Skin epidermis (tissue), 12 donors: ENCODE data around the gene VTCN1.
A peak's percentile ranks its signal among the peaks of the same experiment; 100 is the strongest.
"Not testable (repeated sequence)": the region's sequence is repeated elsewhere in the genome, so short reads cannot be mapped to it uniquely, and the experiment has no call there.

ENCODE experiments used
- H3K27ac ChIP-seq, 21 experiments: fragments of 200-600 bp; sonication (generic) in 11 of 21; one replicate each; pipeline ENCODE4 v1.5.0; 2020; ENCODE audit warnings: mild to moderate bottlenecking in 3 of 21, inconsistent platforms in 2 of 21, moderate library complexity in 2 of 21
- H3K4me3 ChIP-seq, 7 experiments: fragments of 200-600 bp; sonication (generic) in 2 of 7; one replicate each; pipeline ENCODE4 v1.5.0; 2020; ENCODE audit warnings: inconsistent platforms in 2 of 7, mild to moderate bottlenecking in 2 of 7, moderate library complexity in 1 of 7

Gene VTCN1

GRCh38 chr1:117136749-117137148 lies 74.0 kb downstream of the VTCN1 start:
- Histone ChIP-seq H3K4me3 (no peak overlapping the region), H3K27ac (no peak overlapping the region)

GRCh38 chr1:117135329-117135728 lies 75.4 kb downstream of the VTCN1 start:
- Histone ChIP-seq H3K4me3 (no peak overlapping the region), H3K27ac (no peak overlapping the region)

- Histone ChIP-seq H3K27ac (no peak overlapping the region), H3K4me3 (no peak overlapping the region)
These were observed 80.2 kb downstream of the VTCN1 start for GRCh38 chr1:117130526-117130925.

GRCh38 chr1:117128323-117129079 lies 82.2 kb downstream of the VTCN1 start:
- no peak overlapping the region for H3K4me3 ChIP-seq
- H3K27ac ChIP-seq = no peak overlapping the region

- no peak overlapping the region for H3K27ac ChIP-seq
- H3K4me3 ChIP-seq = no peak overlapping the region
These were observed 82.9 kb downstream of the VTCN1 start for GRCh38 chr1:117127795-117128194.

GRCh38 chr1:117124661-117125060 lies 86.1 kb downstream of the VTCN1 start:
- H3K4me3 ChIP-seq = no peak overlapping the region
- no peak overlapping the region for H3K27ac ChIP-seq

- no peak overlapping the region for H3K4me3 ChIP-seq
- H3K27ac ChIP-seq = no peak overlapping the region
These were observed 87.5 kb downstream of the VTCN1 start for GRCh38 chr1:117123274-117123673.

GRCh38 chr1:117122330-117123025 lies 88.2 kb downstream of the VTCN1 start:
- H3K4me3 ChIP-seq = peak overlapping the region; percentile 56 to 68 (median 62)
- H3K27ac ChIP-seq = peak overlapping the region in 19 of 21 experiments; percentile 61 to 95 (median 88)

- H3K4me3 ChIP-seq = peak within 1 kb of the TSS; percentile 56 to 68 (median 62)
- peak within 1 kb of the TSS; percentile 51 to 95 (median 88) for H3K27ac ChIP-seq
These were observed 89.0 kb downstream of the VTCN1 start, which contains the start of gene TRIM45 for GRCh38 chr1:117121589-117122329. Gene TRIM45, minus strand, starts transcription at chr1:117121749. Its CDS starts 548 bp downstream, at chr1:117121201.

- H3K4me3 ChIP-seq = peak overlapping the region; percentile 56 to 68 (median 62)
- H3K27ac ChIP-seq = peak overlapping the region; percentile 51 to 95 (median 88)
These were observed 89.7 kb downstream of the VTCN1 start for GRCh38 chr1:117120774-117121588.

GRCh38 chr1:117119144-117119543 lies 91.6 kb downstream of the VTCN1 start:
- H3K27ac ChIP-seq, H3K4me3 ChIP-seq: not testable (repeated sequence)

GRCh38 chr1:117118137-117118536 lies 92.6 kb downstream of the VTCN1 start:
- no peak overlapping the region for H3K4me3 ChIP-seq

GRCh38 chr1:117117697-117118096 lies 93.0 kb downstream of the VTCN1 start:
- Histone ChIP-seq H3K4me3 (no peak overlapping the region), H3K27ac (no peak overlapping the region)

More at GRCh38 chr1:117118137-117118536, 92.6 kb downstream of the VTCN1 start:
- H3K27ac ChIP-seq = no peak overlapping the region

- no peak overlapping the region for H3K4me3 ChIP-seq
- no peak overlapping the region for H3K27ac ChIP-seq
These were observed 94.0 kb downstream of the VTCN1 start for GRCh38 chr1:117116784-117117130.

GRCh38 chr1:117116090-117116783 lies 94.5 kb downstream of the VTCN1 start:
- Histone ChIP-seq H3K27ac (no peak overlapping the region), H3K4me3 (no peak overlapping the region)

GRCh38 chr1:117114877-117115276 lies 95.8 kb downstream of the VTCN1 start:
- no peak overlapping the region for H3K4me3 ChIP-seq
- no peak overlapping the region for H3K27ac ChIP-seq

- no peak overlapping the region for H3K27ac ChIP-seq
- no peak overlapping the region for H3K4me3 ChIP-seq
These were observed 97.5 kb downstream of the VTCN1 start for GRCh38 chr1:117113199-117113598.

GRCh38 chr1:117112047-117112717 lies 98.5 kb downstream of the VTCN1 start:
- H3K27ac ChIP-seq = no peak overlapping the region
- H3K4me3 ChIP-seq = no peak overlapping the region

- Histone ChIP-seq H3K4me3 (no peak overlapping the region), H3K27ac (no peak overlapping the region)
These were observed 100.0 kb downstream of the VTCN1 start for GRCh38 chr1:117110774-117111173.
